ENCODE data around the gene CLGN.

The CLGN gene

DNA sequence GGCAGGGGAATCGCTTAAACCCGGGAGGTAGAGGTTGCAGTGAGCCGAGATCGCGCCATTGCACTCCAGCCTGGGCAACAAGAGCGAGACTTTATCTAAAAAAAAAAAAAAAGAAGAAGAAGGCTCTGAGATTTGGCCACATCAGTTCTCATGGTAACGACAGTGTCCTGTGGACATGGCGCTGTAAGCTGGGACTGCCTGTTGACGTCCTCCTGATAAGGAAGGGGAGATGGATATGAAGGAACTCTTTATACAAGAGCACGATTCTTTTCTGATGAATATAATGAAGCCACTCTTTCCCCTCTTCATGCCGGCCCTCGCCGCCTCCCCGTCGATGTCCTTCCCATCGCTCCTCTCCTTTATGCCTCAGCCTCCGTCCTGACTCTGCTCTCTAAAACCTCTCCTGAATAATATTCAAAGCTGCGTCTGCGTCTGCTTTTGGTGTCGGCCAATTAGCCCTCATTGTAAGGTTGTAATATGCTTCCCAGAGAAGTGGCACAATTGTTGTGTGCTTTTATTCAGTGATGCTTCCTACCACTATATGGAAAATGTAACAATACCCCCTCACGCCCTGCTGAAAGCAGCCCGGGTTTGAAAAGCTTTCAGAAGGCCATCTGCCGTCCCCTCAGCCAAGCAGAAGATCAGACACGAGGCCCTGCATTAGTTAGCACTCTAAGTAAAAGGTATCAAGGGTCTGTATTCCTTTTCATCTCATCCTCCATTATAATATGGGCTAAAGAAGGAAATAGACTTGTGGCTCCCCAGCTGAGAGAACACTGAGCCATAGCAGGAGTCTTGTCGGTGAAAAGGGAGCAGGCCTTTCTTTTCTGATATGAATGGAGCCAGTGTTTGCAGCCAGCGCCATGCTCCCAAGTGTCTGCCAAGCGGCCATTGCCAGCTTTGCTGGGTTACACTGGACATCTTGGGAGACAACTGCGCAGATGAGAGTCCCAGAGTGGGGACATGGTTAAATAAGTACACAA is 76.1 kb downstream of the CLGN start:
- Histone ChIP-seq H3K36me3 (ENCODE audit: control insufficient read depth, insufficient read depth, low read length) (no peaks in the 10 kb centered on the region), H3K4me3 (ENCODE audit: low read depth, low read length) (no peak overlapping the region), H3K4me1 (ENCODE audit: control insufficient read depth, insufficient read depth, low read length) (peaks cover 5% of the 10 kb centered on the region), H3K9me3 (ENCODE audit: control insufficient read depth, insufficient read depth, low read length) (no peaks in the 10 kb centered on the region), H3K27me3 (ENCODE audit: control insufficient read depth, insufficient read depth, low read length) (no peaks in the 10 kb centered on the region), H3K9ac (ENCODE audit: low read depth, low read length) (no peak overlapping the region)

DNA sequence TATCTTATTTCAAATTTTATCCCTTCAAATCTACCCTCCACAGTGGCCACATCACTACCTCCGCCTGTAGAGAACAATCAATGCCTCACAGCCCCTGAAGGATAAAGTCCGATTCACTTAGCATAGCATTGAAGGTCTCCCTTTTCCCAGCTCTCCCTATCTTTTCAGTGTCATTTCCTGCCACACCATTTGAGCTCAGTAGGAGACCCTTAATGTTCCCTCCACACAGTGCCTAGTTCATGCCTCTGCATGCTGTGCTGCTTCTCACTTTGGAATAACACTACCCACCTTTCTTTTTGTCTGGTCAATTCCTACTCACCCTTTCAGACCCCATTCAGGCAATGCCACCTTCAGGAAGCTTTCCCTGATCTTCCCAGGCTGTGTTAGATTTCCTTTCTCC is 77.6 kb downstream of the CLGN start:
- peaks cover 5% of the 10 kb centered on the region for H3K4me1 ChIP-seq (ENCODE audit: control insufficient read depth, insufficient read depth, low read length)
- no peak overlapping the region for H3K9ac ChIP-seq (ENCODE audit: low read depth, low read length)
- no peaks in the 10 kb centered on the region for H3K36me3 ChIP-seq (ENCODE audit: control insufficient read depth, insufficient read depth, low read length)
- no peaks in the 10 kb centered on the region for H3K9me3 ChIP-seq (ENCODE audit: control insufficient read depth, insufficient read depth, low read length)
- H3K4me3 ChIP-seq (ENCODE audit: low read depth, low read length): no peak overlapping the region
- H3K27me3 ChIP-seq (ENCODE audit: control insufficient read depth, insufficient read depth, low read length): no peaks in the 10 kb centered on the region

DNA sequence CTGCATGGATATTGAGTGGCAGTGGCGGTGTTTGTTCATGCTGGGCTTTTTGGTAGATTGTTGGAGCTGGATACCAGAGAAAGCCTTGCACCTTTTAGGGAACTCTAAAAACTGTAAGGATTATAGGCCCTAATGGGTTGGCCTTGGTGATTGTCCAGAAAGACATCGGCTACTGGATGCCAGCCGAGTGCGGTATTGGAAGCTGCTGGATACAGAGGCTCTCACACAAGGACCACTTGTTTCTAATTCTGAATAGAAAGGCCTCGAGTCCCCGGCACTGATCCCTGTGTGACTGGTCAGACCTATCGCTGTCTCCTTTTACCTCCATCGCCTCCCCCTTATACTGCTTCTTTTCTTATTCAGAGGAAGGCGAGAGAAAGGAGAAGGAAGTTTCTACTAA is 81.3 kb downstream of the CLGN start:
- Histone ChIP-seq H3K4me1 (ENCODE audit: control insufficient read depth, insufficient read depth, low read length) (peaks cover 9% of the 10 kb centered on the region), H3K4me3 (ENCODE audit: low read depth, low read length) (no peak overlapping the region), H3K9ac (ENCODE audit: low read depth, low read length) (no peak overlapping the region), H3K9me3 (ENCODE audit: control insufficient read depth, insufficient read depth, low read length) (no peaks in the 10 kb centered on the region), H3K27me3 (ENCODE audit: control insufficient read depth, insufficient read depth, low read length) (no peaks in the 10 kb centered on the region), H3K36me3 (ENCODE audit: control insufficient read depth, insufficient read depth, low read length) (no peaks in the 10 kb centered on the region)

DNA sequence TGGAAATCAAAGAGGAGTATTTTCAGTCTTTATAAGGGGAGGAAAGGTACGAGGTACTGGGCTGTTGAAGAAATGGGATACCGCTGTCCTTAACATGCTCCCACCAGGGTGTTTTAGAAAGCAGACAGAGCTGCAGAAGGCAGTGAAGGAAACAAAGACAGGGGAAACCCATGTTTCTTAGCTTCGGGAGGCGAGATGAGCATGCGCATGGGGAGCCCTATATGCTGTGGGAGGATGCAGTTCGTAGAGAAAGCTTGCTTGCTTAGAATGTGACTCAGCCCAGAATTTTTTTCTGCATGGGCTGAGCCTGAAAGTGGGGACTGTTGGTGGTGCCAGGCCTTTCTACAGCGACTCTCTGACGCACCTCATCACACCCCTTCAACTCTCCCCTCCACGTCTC is 82.8 kb downstream of the CLGN start:
- Histone ChIP-seq H3K27me3 (ENCODE audit: control insufficient read depth, insufficient read depth, low read length) (no peaks in the 10 kb centered on the region), H3K9me3 (ENCODE audit: control insufficient read depth, insufficient read depth, low read length) (no peaks in the 10 kb centered on the region), H3K4me1 (ENCODE audit: control insufficient read depth, insufficient read depth, low read length) (peaks cover 4% of the 10 kb centered on the region), H3K9ac (ENCODE audit: low read depth, low read length) (no peak overlapping the region), H3K36me3 (ENCODE audit: control insufficient read depth, insufficient read depth, low read length) (no peaks in the 10 kb centered on the region), H3K4me3 (ENCODE audit: low read depth, low read length) (no peak overlapping the region)

DNA sequence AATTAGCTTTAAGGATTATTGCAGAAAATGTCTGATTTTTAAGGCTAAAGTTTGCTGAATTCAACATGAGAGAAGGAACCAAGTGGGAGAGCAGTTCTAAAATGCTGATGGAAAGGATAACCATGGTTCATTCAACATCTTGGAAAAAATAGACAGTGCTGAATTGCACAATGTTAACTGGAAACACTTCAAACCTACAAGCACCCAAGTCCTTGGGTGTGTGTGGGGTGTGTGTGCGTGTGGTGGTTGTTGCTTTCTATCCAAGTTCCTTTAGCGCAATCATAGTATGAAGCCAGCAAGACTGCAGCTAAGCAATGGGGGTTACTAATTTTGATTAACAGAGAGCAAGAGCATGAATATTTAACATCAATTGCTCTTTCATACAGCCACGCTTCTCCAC is 83.3 kb downstream of the CLGN start:
- Histone ChIP-seq H3K4me3 (ENCODE audit: low read depth, low read length) (no peak overlapping the region), H3K27me3 (ENCODE audit: control insufficient read depth, insufficient read depth, low read length) (no peaks in the 10 kb centered on the region), H3K9ac (ENCODE audit: low read depth, low read length) (no peak overlapping the region), H3K4me1 (ENCODE audit: control insufficient read depth, insufficient read depth, low read length) (peaks cover 4% of the 10 kb centered on the region), H3K9me3 (ENCODE audit: control insufficient read depth, insufficient read depth, low read length) (no peaks in the 10 kb centered on the region), H3K36me3 (ENCODE audit: control insufficient read depth, insufficient read depth, low read length) (no peaks in the 10 kb centered on the region)

DNA sequence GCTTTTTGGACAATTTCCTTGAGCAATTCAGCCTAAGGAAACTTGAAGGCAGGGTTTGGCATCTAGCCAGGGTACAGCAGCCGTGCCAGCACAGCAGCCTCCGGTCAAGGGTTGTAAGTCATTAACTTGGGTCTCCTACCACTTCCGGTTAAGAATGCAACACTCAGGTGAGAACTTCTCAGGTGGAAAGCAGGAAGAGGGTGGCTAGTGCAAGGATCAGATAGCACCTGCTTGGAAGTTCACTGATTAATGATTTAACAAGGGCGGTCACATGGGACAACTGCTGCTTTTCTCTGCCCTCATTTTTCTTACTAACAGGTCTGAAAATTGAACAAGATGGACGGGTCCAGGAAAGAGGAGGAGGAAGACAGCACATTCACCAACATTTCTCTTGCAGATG is 84.1 kb downstream of the CLGN start:
- H3K4me3 ChIP-seq (ENCODE audit: low read depth, low read length): no peak overlapping the region
- H3K4me1 ChIP-seq (ENCODE audit: control insufficient read depth, insufficient read depth, low read length): peaks cover 4% of the 10 kb centered on the region
- H3K27me3 ChIP-seq (ENCODE audit: control insufficient read depth, insufficient read depth, low read length): no peaks in the 10 kb centered on the region
- H3K36me3 ChIP-seq (ENCODE audit: control insufficient read depth, insufficient read depth, low read length): no peaks in the 10 kb centered on the region
- H3K9me3 ChIP-seq (ENCODE audit: control insufficient read depth, insufficient read depth, low read length): no peaks in the 10 kb centered on the region
- no peak overlapping the region for H3K9ac ChIP-seq (ENCODE audit: low read depth, low read length)

DNA sequence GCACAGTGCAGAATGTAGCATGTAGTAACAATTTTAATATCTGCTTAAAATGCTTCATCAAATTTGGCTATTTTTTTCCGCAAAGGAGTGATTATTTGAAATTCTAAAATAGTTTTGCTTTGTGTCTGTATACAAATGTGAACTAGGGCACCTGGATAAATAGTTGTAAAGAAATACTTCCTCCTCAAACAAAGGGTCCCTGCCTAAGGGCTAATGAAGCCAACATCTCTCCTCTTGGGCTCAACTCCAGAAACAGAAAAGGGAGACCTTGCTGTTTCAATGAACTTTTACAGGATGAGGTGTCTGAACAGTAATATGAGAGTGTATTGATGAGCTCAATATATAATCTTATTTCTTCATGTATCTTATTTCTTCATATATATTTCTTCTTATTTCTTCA is 84.8 kb downstream of the CLGN start:
- Histone ChIP-seq H3K4me3 (ENCODE audit: low read depth, low read length) (no peak overlapping the region), H3K4me1 (ENCODE audit: control insufficient read depth, insufficient read depth, low read length) (peaks cover 4% of the 10 kb centered on the region), H3K27me3 (ENCODE audit: control insufficient read depth, insufficient read depth, low read length) (no peaks in the 10 kb centered on the region), H3K36me3 (ENCODE audit: control insufficient read depth, insufficient read depth, low read length) (no peaks in the 10 kb centered on the region), H3K9me3 (ENCODE audit: control insufficient read depth, insufficient read depth, low read length) (no peaks in the 10 kb centered on the region), H3K9ac (ENCODE audit: low read depth, low read length) (no peak overlapping the region)
